GM12891 (cell line): Measurements from ENCODE around the gene RNF220.

ENCODE experiments used
- PAX5 ChIP-seq: IDR thresholded peaks from 2 replicates; pipeline ENCODE4 v1.6.1; 2011; ENCODE audit warnings: low read length, moderate library complexity, mild to moderate bottlenecking; ENCODE audit not compliant: insufficient read depth, severe bottlenecking
- POLR2A ChIP-seq: IDR thresholded peaks from 2 replicates; pipeline ENCODE4 v1.6.1; 2011; ENCODE audit warnings: low read depth, low read length, control low read depth
- SPI1 ChIP-seq: IDR thresholded peaks from 2 replicates; pipeline ENCODE4 v1.6.1; 2011; ENCODE audit warnings: low read depth, low read length, control low read depth

- TF ChIP-seq POLR2A (no peak), SPI1 (no peak), PAX5 (no peak)
These were observed 43.6 kb upstream of the RNF220 start for GRCh38 chr1:44361478-44361877.
